ENCODE measurements around the gene TANGO2. TPM values are rescaled to one million over a fixed set of nuclear protein-coding genes. Genes with fewer than 3 reads are reported as not detected.

Gene TANGO2
- total and polyA plus RNA-seq, 2 donors (not counting 1 experiment from before 2014, with no cell fraction given): 75.5 to 75.6 TPM

GRCh38 chr22:19992921-19993355 lies 28.0 kb upstream of the TANGO2 start:
- H3K27me3 ChIP-seq (replicated peaks in 1 of 4; ENCODE audit: control extremely low read depth in 1 of 4, control insufficient read depth in 3 of 4, insufficient read depth in 4 of 4, low read length in 3 of 4): no peaks in the 10 kb centered on the region
- H3K9ac ChIP-seq (ENCODE audit: low read length): no peak overlapping the region
- H3K9me3 ChIP-seq (ENCODE audit: control extremely low read depth in 1 of 3, control insufficient read depth in 2 of 3, insufficient read depth in 1 of 3, low read length in 2 of 3): no peaks in the 10 kb centered on the region
- no peaks in the 10 kb centered on the region for H3K36me3 ChIP-seq (replicated peaks in 1 of 2; ENCODE audit: control extremely low read depth in 1 of 2, control insufficient read depth in 1 of 2, extremely low read depth in 1 of 2, insufficient read depth in 2 of 2, low read length in 1 of 2)
- no peak overlapping the region for H3K27ac Mint-ChIP-seq
- no peak overlapping the region for H3K27ac ChIP-seq (ENCODE audit: low read length in 2 of 2)
- H3K9me3 Mint-ChIP-seq (ENCODE audit: insufficient read depth): no peaks in the 10 kb centered on the region
- ChIA-PET CTCF (no interaction called here), POLR2A (no interaction called here)
- ATAC-seq (ENCODE audit: low read depth): no peak
- intact Hi-C loops (cut with micrococcal nuclease): no loop called here
- no peaks in the 10 kb centered on the region for H3K27me3 Mint-ChIP-seq
- H3K4me3 ChIP-seq (ENCODE audit: control extremely low read depth in 1 of 5, extremely low read depth in 1 of 5, insufficient read depth in 1 of 5, low read depth in 2 of 5, low read length in 4 of 5): no peak overlapping the region
- DNase-seq: no peak
- no peak overlapping the region for H3K4me2 ChIP-seq (replicated peaks; ENCODE audit: low read depth, low read length, poor library complexity, severe bottlenecking)
- 97% methylated on average over 6 of the region's 6 CpGs for WGBS (ENCODE audit: insufficient coverage)
- H3K4me1 ChIP-seq (ENCODE audit: control insufficient read depth in 2 of 2, insufficient read depth in 2 of 2, low read length in 2 of 2): no peaks in the 10 kb centered on the region
- H3K4me1 Mint-ChIP-seq: no peaks in the 10 kb centered on the region
- H3K79me2 ChIP-seq (ENCODE audit: control insufficient read depth, insufficient read depth, low read length): no peaks in the 10 kb centered on the region
- H4K20me1 ChIP-seq (ENCODE audit: control insufficient read depth, insufficient read depth, low read length, poor library complexity, severe bottlenecking): no peaks in the 10 kb centered on the region
- no peak overlapping the region for H3K4me3 Mint-ChIP-seq
- TF ChIP-seq EZH2 (IDR thresholded peaks at IDR 0.05; ENCODE audit: borderline replicate concordance, insufficient read depth, low read depth, low read length, poor library complexity, severe bottlenecking): no peak
- no peak for TF ChIP-seq CTCF (IDR thresholded peaks at IDR 0.05)
- H2AFZ ChIP-seq (ENCODE audit: insufficient read depth, low read depth, low read length, poor library complexity, severe bottlenecking): no peak overlapping the region

- TF ChIP-seq CTCF (IDR thresholded peaks at IDR 0.05): no peak
- no peak for TF ChIP-seq EZH2 (IDR thresholded peaks at IDR 0.05; ENCODE audit: borderline replicate concordance, insufficient read depth, low read depth, low read length, poor library complexity, severe bottlenecking)
- Histone ChIP-seq H3K4me3 (ENCODE audit: control extremely low read depth in 1 of 5, extremely low read depth in 1 of 5, insufficient read depth in 1 of 5, low read depth in 2 of 5, low read length in 4 of 5) (no peak overlapping the region), H4K20me1 (ENCODE audit: control insufficient read depth, insufficient read depth, low read length, poor library complexity, severe bottlenecking) (no peaks in the 10 kb centered on the region), H3K9me3 (ENCODE audit: control extremely low read depth in 1 of 3, control insufficient read depth in 2 of 3, insufficient read depth in 1 of 3, low read length in 2 of 3) (no peaks in the 10 kb centered on the region), H3K9ac (ENCODE audit: low read length) (no peak overlapping the region), H3K79me2 (ENCODE audit: control insufficient read depth, insufficient read depth, low read length) (no peaks in the 10 kb centered on the region), H3K36me3 (replicated peaks in 1 of 2; ENCODE audit: control extremely low read depth in 1 of 2, control insufficient read depth in 1 of 2, extremely low read depth in 1 of 2, insufficient read depth in 2 of 2, low read length in 1 of 2) (no peaks in the 10 kb centered on the region), H3K27ac (ENCODE audit: low read length in 2 of 2) (no peak overlapping the region), H3K4me2 (replicated peaks; ENCODE audit: low read depth, low read length, poor library complexity, severe bottlenecking) (no peak overlapping the region), H3K4me1 (ENCODE audit: control insufficient read depth in 2 of 2, insufficient read depth in 2 of 2, low read length in 2 of 2) (no peaks in the 10 kb centered on the region), H3K27me3 (replicated peaks in 1 of 4; ENCODE audit: control extremely low read depth in 1 of 4, control insufficient read depth in 3 of 4, insufficient read depth in 4 of 4, low read length in 3 of 4) (no peaks in the 10 kb centered on the region), H2AFZ (ENCODE audit: insufficient read depth, low read depth, low read length, poor library complexity, severe bottlenecking) (no peak overlapping the region)
- no peak overlapping the region for H3K4me3 Mint-ChIP-seq
- H3K27me3 Mint-ChIP-seq: no peaks in the 10 kb centered on the region
- CTCF ChIA-PET: no interaction called here
- no peak overlapping the region for H3K27ac Mint-ChIP-seq
- DNase-seq: no peak
- 90% methylated on average over 7 of the region's 7 CpGs for WGBS (ENCODE audit: insufficient coverage)
- no peaks in the 10 kb centered on the region for H3K4me1 Mint-ChIP-seq
- POLR2A ChIA-PET: no interaction called here
- intact Hi-C loops (cut with micrococcal nuclease): no loop called here
- ATAC-seq (ENCODE audit: low read depth): no peak
- H3K9me3 Mint-ChIP-seq (ENCODE audit: insufficient read depth): no peaks in the 10 kb centered on the region
These were observed 27.0 kb upstream of the TANGO2 start for GRCh38 chr22:19993926-19994325.

Data from B cell (primary cell).